NCI-H82 treated with DMSO at 0.1 percent for 48 hours (cell line): ENCODE results near the gene MEX3B.
"Not testable (repeated sequence)": the region's sequence is repeated elsewhere in the genome, so short reads cannot be mapped to it uniquely, and the experiment has no call there.

Experiments used
- DNase-seq: peaks from one replicate; lab custom pipeline; 2025; ENCODE audit not compliant: unreplicated experiment; lab: John Stamatoyannopoulos, UW

The MEX3B gene

DNA sequence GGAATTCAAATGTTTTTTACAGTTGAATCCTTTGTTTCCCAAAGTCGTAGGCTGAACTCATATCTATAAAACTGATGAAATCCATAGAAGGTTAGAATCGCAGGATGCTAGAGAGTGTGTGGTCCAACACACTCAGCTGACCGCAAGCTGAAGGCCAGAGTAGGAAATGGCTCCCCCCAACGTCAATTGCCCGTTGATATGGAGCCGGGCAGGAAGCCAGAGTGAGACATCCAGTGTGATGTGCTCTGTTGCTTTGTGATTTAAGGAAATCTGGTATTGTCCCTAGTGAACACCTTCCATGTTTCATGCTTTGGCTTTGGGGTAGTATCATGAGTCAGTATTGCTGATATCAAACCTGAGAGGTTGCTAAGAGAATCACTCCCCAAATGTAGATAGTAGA lies 5.8 kb upstream of the MEX3B start:
- no peak for DNase-seq

DNA sequence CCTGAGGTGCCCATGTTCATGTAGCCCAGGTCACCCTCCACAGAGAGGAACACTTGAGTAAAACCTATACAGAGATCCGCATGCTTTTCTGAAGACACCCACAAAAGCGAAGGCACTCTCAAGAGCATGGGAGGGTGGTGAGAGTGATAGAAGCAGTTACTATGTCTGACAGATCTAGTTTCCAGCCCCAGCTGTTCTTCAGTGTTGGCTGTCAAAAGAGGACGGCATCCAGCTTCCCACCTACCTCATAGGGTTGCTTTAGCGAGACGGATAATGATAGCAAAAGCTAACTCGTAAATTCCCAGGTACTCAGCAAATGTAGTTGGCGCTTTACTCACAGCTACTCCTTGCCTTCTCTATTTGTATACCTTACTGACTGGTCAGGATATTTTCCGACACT lies 3.0 kb upstream of the MEX3B start:
- DNase-seq: no peak

GRCh38 chr15:82047453-82048400 lies 1.9 kb upstream of the MEX3B start:
- DNase-seq: no peak

DNA sequence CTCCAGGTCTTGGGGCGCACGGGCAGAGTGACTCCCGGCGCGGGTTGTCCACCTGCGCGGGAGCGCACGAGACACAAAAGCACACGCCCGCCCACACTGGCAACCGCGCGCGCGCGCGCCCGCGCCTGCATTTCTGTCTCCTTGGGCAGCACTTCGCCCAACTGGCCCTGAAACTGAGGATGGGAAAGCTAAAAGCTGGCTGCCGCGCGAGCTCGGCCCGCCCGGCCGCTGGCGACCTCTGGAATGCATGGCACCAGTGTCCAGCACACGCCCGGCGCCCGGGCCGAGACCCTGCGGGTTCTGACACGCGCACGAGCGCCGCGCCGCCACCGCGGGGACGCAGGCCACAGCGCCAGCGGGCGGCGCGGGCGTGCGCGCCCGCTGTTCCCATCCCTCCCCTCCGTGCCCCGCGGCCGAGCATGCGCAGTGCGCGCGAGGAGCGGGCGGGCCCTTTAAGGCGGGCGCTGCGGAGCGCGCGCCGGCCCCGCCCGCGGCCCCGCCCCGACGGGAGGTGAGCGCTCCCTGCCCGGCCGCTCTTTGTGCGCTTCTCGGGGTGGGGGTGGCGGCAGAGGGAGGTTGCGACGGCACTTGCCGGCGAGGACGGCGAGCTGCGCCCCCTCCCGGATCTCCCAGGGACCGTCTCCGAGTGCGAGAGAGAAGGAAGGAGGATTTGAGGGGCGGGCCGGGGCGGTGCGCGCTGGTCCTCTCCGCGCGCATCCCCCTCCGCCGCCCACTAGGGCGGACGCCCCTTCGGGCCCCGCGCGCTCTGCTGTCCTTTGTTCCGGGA lies 1.0 kb upstream of the MEX3B start:
- peak; percentile 85 for DNase-seq

DNA sequence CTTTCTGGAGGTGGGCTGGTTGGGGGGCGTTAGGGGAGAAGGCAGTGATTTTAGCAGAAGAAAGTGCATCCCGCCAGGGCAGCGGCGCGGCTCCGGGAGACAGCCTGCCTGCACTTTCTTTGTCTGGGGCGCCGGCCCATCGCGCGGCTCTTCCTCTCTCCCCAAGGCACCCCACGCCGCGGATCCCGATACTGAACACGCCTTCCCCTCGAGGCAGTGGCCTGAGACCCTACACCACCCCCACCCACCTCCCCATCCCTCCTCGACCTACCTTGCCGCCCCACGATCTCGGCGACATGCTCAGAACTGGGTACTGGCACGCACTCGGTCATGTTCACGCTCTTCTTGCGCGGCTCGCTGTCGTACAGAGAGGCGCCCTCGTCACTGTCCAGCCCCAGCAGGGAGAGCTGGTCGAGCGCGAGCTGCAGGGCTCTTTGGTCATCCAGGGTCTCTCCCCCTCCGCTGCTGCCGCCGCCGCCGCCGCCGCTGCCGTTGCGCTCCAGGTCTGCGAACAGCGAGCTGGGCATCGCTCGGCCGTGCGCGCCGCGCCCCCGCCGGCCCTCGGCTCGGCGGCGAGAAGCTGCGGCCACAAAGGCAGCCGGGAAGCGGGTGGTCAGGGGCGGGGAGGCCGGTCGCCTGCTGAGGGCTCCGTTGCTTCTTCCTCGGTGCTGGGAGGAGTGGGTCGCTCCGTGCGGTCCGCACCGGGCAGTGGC lies 483 bp downstream of the MEX3B start:
- DNase-seq: no peak

GRCh38 chr15:82044373-82045178 lies 1.2 kb downstream of the MEX3B start:
- peak; percentile 37 for DNase-seq

DNA sequence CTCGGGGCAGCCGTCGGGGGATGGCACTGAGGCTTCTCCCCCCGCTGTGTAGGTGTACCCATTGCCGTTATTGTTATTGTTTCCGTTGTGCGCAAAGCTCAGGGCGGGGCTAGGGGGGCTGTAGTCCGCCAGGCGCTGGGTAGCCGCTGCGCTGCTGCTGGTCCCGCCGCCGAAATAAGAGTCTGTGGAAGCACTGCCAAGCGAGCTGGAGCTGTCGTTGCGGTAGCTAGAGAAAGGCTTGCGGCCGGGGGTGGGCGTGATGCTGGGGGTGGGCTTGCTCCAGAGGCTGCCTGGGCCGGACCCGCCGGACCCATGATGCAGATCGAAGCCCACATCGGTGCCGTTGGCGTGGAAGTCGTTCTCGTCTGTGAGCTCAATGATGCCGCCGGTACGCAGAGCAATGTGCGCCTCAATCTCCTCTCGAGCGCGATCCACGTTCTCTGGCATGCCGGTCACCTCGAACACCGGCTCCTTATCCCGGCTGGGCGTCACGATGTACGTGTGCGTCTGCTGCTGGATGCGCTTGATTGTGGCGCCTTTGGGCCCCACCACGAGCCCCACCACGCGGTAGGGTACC lies 1.9 kb downstream of the MEX3B start:
- no peak for DNase-seq

GRCh38 chr15:82043130-82043673 lies 2.6 kb downstream of the MEX3B start:
- no peak for DNase-seq

DNA sequence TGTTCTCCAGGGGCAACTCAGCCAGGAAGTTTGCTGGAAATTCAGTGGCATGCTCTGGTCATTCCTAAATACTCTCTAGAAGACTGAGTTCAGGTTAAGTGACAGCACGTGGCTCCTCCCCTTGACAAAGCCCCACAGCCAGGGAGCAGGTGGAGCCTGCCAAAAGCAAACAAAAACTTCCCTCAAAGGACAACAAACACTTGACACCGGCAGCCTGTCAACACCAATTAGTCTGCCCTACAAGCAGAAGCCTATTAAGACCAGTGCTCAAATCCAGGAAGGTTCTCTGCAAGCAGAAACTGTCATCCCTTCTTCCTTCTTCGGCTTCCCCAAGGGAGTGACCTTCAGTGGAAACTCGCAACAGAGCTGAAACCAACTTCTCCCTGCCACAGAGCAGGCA lies 5.0 kb downstream of the MEX3B start:
- peak; percentile 86 for DNase-seq

- DNase-seq: no peak
These were observed 5.4 kb downstream of the MEX3B start for GRCh38 chr15:82040390-82040789.

DNA sequence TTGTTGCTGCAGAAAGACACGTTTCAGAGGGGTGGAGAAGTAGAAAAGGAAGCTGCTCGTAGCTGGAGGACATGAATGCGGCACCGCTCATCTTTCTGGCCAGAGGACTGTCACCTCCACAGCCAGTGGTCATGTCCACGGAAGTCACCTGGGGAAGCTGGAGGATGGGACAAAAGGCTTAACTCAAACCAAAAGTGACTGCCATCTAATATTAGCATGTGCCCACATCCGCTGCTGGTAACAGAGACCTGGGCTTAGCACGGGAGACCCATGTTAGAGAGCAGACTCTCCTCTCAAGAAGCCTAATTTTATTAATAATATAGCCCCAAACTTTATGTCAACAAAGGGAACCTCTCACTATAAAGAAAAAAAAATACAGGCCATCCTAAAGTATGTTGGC lies 5.9 kb downstream of the MEX3B start:
- DNase-seq: no peak

DNA sequence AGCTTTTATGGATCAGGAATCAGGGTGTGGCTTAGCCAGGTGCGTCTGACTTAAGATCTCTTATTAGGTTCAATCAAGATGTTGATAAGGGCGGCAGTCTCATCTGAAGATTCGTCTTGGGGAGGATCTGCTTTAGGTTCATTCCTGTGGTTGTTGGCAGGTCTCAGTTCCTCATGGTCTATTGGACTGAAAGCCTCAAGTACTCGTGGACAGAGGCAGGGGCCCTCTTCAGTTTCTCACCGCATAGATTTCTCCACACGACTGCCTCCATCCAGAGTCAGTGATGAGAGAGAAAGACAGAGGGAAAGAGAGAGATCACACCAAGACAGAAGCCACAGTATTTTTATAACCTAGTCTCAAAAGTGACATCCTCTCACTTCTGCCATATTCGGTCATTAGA lies 9.4 kb downstream of the MEX3B start:
- DNase-seq: no peak

DNA sequence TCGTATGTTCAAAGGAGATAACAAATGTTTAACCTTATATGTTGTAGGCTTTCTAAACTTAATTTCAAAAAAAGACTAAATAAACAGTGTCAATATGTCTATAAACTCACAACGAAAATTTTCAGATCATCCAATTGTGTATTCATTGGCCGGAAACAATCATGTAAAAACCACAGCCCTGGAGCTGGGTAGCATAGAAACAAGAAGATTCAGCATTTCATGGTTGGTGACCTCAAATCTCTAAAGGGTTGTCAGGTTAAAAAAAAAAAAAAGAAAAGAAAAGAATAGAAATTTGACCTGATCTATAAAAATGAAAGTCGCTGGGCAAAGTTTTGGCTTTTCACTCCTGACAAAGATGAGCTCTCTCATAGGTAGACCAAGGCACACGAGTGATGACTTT lies 13.9 kb downstream of the MEX3B start:
- DNase-seq: no peak

GRCh38 chr15:82030176-82030575 lies 15.6 kb downstream of the MEX3B start:
- DNase-seq: no peak

- DNase-seq: not testable (repeated sequence)
These were observed 17.7 kb downstream of the MEX3B start for GRCh38 chr15:82028163-82028562.

DNA sequence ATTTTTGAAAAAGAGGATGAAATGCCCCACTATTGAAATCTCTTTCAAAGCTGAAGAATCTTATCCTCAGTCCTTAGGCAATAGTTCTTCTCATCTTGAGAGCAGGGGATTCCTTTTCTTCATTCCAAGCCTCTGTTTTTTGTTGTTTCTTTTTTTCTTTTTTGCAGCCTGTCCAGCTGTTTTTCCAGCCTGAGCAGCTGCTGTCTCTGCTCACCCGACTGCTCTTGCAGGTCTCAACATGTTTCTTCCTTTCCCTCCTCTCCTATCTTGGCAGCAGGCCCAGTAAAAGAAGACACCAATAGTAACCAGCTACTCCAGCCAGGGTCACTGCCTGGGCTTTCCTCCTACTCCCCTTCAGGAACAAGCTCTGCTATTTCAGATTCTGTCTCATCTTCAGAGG lies 23.8 kb downstream of the MEX3B start:
- DNase-seq: no peak

DNA sequence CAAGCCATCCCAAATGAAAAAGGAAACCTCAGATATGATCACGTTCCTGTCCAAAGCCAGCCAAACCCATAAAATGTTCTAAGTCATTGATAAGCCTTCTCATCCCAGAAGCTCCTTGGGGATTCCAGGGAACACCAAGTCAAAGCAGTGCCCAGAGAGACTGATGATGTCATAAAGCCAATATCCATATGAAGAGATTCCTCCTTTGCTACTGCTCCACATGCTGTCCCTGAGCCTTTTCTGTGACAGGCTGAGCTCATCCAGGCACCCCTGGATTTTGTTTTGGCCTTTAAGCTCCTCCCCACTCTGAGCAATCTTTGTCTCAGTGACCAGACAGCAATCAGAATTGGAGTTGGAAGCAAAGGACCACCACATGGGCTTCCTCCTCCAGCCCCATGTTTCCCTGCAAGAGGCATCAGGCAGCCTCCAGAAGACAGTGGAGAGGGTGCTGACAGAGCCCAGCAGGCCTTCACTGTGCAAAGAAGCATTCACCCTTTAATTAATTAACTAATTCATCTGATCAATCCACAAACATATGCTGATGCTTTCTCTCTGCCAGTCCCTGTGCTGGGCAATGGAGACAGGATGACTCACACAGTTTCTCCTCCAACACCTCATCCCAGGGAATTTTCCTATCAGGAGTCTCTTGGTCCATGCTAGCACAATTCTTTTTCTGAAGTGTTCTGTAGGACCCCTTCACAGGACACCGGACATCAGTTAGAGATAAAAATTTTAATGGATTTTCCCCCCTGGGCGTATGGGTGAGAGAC lies 25.0 kb downstream of the MEX3B start:
- DNase-seq: no peak

DNA sequence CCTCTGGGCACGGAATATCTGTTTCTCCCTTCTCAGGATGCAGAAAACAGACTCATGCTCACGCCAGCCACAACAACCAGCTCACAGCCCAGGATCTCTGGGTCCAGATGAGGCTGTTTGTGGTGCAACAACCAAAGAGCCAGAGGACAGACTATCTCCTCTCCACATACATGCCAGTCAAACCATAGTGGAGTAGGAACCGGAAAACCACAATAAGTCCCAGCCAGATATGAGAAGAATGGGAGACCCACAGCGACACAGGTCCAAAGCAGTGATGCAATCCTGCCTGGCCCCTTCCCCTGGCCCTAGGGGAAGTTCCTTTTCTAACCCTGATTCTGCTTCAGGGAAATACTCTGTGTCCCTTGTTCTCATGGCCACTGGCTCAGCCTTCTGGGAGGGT lies 27.6 kb downstream of the MEX3B start:
- no peak for DNase-seq

- no peak for DNase-seq
These were observed 28.2 kb downstream of the MEX3B start for GRCh38 chr15:82017656-82018055.
